HG03025 (cell line): ENCODE results near the gene GH1.
A peak's percentile ranks its signal among the peaks of the same experiment; 100 is the strongest.

Source experiments
- ATAC-seq: cut with Tn5 transposase; IDR thresholded peaks from one replicate; pipeline ENCODE4 v1.9.1; 2021; ENCODE audit warnings: mild to moderate bottlenecking, moderate library complexity; ENCODE audit not compliant: unreplicated experiment, low FRiP score

Gene GH1

DNA sequence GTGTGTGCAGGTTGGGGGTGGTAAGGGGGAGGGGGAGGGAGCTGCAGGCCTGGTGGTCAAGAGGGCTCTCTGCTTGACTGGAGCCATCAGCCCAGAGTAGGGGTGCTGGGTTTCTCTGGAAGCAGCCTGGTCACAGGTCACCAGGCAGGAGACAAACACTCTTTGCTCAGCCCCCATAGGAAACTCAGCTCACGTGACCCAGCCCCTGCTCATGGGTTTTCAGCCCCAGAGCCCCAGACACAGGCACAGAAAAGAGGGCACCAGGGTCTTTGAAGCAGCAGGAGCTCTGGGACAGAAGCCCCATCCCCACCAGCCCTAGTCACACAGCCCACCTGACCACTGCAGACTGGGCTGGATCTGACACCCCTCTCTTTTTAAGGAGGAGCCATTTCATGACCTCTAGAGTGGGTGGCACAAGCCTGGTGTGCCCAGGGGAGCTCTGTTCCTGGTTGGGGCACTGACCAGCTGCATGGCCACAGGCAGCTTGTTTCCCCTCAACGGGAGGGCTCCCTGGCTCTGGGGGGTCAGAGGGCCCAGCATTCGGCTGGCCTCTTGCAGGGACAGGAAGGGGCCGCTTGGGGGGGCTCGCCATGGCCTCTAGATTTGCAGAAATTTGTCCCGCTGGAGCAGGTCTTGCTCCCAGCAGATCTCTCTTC lies 27.3 kb upstream of the GH1 start:
- ATAC-seq = no peak

DNA sequence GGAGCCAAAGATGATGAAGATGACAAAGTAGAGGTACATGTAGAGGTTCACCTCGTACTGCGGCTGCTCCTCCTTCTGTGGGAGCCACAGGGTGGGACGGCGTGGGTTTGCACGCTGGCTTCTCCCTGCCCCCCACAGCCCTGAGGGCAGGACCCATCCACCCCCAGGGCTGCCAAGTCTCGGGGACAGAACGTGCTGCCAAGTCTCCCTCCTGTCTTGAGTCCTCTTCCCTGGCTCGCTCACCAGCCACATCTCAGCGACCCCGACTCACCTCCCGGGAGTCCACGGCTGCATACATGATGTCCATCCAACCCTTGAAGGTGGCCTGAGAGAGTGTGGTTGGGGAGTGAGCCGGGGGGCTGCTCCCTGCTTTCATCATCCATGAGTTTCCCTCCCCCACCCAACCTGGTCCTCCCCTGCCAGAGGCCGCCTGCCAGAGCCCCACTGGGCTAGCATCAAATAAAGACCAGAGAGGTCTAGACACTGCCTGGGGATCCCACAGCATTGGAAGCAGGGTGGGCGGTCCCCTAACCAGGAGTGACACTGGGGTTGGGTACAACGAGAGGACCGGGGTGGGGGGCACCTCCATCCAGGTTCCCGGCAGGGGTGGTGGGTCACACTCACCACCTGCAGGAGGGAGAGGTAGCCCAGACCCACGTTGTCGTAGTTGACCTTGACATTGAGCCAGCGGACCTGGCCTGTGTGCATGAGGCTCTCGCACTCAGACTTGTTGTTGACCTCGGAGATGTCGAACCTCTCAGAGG lies 26.3 kb upstream of the GH1 start:
- ATAC-seq = no peak

GRCh38 chr17:63943745-63944144 lies 25.1 kb upstream of the GH1 start:
- no peak for ATAC-seq

DNA sequence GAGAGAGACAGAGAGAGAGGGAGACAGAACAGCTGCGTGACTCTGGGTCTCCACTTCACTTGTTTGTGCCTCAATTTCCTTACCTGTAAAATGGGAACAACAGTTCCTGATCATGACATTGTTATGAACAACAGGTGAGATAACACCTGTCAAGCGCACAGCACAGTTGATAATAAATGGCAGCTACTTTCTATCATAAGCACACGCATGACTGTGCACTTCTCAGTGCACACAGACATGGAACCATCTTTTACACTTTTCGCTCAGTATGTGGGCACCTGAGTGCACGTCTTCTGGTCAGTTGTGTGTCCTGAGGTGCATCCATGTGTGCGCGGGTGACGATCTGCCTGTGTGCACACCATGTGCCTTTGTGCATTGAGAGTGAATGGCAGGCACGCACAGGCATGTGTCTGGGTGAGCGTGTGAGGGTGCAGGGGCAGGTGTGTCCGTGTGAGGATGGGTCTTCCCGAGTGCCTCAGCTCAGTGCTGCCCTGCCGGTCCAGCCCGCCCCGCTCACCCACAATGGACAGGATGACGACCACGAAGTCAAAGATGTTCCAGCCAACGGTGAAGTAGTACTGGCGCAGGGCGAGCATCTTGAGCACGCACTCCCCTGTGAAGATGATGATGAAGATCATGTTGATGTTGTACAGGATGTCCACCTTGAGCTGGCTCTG lies 23.8 kb upstream of the GH1 start:
- no peak for ATAC-seq

DNA sequence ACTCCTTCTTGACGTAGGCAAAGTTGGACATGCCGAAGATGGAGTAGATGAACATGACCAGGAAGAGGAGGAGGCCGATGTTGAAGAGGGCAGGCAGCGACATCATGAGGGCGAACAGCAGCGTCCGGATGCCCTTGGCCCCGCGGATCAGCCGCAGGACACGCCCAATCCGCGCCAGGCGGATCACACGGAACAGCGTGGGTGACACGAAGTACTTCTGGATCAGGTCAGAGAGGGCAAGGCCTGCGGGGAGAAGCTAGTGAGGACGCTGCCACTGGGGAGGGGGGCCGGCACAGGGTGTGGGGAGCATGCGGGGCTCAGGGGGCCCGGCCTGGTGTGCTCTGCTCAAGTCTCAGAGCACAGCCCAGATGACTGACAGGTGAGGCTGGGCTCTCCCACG lies 23.1 kb upstream of the GH1 start:
- ATAC-seq = no peak

DNA sequence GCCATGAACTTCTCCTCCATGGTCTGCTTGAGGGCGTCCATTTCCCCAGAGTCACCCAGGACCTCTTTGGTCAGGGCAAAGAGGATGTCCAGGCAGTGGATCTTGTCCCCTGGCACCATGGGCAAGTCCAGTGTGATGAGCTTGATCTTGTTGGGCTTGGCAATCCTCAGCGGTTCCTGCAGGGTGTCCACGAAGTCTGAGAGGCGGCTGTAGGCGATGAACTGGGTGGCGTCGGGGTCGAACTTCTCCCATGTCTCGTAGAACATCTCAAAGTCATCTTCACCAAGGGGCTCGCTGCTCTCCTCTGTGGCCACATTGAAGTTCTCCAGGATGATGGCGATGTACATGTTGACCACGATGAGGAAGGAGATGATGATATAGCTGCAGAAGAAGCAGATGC lies 22.5 kb upstream of the GH1 start:
- no peak for ATAC-seq

DNA sequence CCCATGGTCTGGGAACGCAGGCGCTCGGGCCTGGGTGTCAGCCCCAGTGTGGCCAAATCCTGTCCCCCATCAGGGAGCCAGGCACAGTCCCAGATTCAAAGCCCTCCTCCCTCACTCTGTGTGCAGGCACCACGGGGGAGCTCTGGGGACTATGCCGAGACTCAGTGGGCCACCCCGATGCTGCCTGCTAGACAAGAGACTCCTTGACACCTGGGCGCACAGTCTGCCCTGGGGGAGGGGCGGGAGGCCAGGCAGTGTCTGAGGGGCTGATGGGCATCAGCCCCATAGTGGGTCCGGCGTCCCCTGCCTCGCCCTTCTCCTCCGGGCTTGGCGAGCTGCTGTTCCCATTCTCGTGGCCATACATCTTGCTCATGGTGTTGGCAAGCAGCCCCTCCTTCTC lies 21.9 kb upstream of the GH1 start:
- no peak for ATAC-seq

GRCh38 chr17:63939884-63940283 lies 21.2 kb upstream of the GH1 start:
- ATAC-seq = no peak

DNA sequence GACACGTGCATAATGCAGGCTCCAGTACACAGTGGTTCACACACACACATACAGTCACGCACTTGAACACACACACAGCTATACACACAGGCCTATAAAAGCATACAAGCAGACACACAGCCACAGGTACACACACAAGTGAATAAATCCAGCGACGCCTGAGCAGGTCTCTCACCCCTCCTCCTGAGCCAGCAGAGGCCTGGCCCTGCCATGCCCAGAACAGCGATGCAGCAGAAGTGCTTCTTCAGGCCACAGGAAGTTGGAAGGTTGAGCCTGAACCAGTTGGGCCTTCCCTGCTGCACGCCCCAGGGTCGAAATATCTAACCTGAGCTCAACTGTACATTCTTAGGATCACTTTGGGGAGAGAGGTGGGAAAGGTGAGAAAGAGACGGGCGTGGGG lies 20.8 kb upstream of the GH1 start:
- no peak for ATAC-seq

DNA sequence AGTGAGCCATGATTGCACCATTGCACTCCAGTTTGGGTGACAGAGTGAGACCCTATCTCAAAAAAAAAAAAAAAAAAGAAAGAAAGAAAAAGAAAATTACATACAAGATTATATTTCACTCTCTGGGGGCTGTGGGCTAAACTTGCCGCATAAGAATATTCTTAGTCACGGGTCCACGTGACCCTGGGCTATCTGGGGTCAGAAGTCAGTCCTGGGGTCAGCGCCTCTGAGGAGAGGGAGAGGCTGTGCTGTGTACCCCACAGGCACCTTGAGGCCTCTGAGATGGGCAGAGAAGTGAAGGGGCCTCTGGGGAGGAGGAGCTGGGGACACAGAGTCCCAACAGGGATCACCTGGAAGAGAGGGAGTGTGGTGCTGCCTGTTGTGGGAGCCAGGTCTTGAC lies 19.3 kb upstream of the GH1 start:
- no peak for ATAC-seq

GRCh38 chr17:63937319-63937718 lies 18.7 kb upstream of the GH1 start:
- ATAC-seq = no peak

GRCh38 chr17:63934183-63935112 lies 15.8 kb upstream of the GH1 start:
- no peak for ATAC-seq

DNA sequence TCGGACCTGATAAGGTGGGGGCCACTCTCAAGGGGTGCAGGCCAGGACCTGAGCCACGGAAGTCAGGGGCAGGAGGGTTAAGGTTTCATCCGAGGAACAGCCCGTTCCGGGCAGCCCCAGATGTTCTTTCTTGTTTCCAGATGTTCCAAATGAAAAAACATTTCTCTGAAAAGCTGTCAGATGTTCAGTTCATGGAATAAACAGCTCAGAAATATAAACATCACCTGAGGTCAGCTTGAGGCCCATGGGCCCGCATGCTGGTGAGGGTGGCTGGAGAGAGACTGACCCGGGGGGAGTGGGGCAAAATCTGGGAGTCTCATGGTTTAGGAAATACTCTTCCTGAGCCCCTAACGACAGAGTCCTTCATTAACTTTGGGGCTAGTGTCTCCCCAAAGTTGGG lies 15.0 kb upstream of the GH1 start:
- no peak for ATAC-seq

DNA sequence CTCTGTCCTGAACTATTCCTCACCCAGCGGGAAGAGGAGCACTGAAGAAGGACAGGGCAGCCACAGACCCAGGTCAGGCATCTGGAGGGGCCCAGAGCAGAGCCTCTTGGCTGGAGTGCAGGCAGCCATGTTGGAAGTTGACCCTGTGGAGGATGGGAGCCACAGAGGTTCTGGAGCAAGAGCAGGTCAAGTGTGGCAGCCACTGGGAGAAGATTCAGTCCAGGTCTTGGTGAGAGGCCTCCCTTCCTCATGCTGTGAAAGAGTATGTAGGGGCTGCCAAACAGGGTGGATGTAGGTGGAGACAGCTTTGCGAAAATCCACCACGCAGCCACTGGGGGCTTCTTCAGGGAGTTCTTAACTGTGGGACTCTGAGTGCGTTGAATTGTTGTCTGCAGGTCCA lies 14.1 kb upstream of the GH1 start:
- ATAC-seq = peak; percentile 17

DNA sequence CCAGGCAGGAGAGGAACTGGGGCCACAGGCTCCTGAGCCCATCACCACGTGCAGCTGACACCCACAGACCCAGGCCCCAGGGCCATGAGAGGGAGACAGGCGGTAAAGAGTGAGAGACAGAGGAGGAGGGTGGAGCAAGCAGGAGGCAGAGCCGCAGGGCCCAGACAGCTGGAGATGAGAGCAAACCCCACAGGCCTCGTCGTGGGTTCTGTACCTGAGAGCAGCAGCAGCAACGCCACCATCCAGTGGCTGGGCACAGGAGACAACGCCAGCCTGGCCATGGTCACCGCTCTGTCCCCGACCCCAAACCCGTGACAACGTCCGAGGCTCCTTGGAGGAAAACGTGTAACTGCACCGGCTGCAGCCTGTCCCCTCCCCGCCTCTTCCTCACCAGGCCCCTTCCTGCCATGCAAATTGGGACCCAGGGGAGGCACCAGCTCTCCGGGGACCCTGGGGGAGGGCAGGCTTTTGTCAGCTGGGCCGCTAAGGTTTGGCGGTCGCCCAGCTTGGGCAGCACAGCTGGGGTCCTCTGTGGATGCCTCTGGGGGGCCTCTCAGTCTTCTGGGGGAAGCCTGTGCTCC lies 13.4 kb upstream of the GH1 start, which contains the start of gene CD79B:
Gene CD79B, minus strand, starts transcription at position 351 of the 581 bp plus-strand sequence. Its CDS starts 70 bp downstream, at position 281.
- peak; percentile 67 for ATAC-seq

- ATAC-seq = no peak
Observed at GRCh38 chr17:63930951-63931575, 12.4 kb upstream of the GH1 start.

DNA sequence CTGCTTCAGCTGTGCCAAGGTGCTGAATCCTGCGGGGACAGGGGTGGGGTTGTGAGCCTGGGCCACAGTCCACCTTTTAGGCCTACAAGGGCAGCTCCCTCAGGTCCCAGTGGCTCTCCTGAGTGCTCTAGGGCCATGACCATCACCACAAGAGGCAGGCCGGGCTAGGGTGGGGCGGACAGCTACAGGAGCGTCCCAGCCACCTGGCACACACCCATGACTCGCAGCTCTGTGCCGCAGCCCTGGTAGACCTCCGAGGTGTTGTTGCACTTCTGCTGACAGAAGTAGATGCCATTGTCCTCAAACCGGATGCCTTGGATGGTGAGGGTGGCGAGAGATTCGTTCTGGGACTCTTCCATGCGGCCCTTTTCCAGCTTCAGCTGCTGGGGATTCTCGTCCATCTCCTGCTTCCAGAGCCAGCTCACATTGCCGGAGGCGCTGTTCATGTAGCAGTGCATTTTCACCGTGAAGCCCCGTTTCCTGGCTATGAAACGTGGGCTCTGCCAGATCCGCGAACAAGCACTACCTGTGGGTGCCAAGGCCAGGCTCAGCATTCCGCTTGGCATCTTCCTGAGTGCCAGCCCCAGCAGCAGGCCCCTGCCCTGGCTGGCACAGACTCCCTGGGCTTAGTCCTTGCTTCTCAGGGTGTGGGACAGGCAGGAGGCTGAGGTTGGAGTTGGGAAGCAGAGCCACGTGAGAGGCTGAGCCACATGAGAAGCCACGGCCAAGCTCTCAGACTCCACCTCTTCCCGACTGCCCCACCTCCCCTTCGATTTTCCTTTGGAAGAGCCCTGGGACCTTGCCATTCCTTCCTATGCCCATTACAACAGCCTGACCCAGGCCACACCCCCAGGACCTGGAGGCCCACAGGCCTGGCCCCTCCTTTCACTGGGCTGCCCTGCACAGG lies 11.5 kb upstream of the GH1 start:
- no peak for ATAC-seq

DNA sequence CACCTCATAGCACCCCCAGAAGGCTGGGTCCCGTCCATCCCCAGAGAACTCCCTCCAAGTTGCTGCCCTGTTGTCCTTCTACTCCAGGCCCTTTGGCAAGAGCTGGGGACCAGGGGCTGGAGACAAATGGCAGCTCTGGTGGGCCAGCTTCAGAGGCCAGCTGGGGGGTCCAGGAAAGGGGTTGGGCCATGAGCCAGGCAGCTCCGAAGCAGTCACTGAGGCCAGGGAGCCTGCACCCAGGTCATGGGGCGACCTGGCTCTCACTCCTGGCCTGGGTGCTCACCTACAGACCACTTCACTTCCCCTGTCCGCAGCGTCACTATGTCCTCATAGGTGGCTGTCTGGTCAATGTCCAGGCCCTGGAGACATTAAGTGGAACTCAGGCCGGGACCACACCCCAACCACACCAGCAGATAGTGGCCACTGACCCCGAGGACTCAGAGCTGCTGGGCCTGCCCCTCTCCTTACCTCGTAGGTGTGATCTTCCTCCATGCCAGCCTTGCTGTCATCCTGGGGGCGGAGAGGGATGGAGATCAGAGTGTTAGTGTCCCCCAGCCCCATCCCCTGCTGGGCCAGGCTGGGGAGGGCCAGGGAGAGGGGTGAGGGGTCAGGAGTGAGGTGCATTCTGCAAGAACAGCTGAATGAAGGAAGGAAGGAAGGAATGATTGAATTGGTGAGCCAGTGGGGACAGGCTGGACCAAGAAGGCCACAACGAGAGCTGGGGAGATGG lies 10.5 kb upstream of the GH1 start:
- ATAC-seq = no peak
